GM21390 (cell line): ENCODE results near the gene TTC23L.
A peak's percentile ranks its signal among the peaks of the same experiment; 100 is the strongest.
"Not testable (repeated sequence)": the region's sequence is repeated elsewhere in the genome, so short reads cannot be mapped to it uniquely, and the experiment has no call there.

Experiments
- ATAC-seq: cut with Tn5 transposase; IDR thresholded peaks from one replicate; pipeline ENCODE4 v1.9.1; 2021; ENCODE audit not compliant: unreplicated experiment

Gene TTC23L

GRCh38 chr5:34838785-34839714 is at the start of gene TTC23L:
Gene TTC23L, plus strand, starts transcription at chr5:34839164. Its CDS starts 1,508 bp downstream, at chr5:34840672.
- ATAC-seq: peak; percentile 98

DNA sequence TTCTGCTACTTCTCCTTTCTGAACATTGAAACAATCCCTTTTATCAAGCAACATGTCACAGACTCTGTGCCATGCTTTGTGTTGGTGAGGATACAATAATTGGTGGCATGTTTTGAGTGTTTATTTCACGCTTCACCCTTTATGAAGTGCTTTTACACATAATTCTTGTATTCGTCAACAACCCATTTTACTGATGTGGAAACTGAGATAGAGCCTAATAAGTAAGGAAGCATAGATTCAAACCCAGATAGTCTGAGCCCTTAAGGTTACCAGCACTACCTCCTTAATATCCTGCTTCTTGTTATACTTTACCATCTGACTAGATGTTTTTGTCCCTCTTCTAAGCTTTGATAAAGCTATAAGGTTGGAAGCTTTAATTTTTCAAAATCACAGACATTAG is 49.3 kb upstream of the TTC23L start:
- ATAC-seq: no peak

GRCh38 chr5:34790069-34790468 is 48.9 kb upstream of the TTC23L start:
- ATAC-seq: no peak

- ATAC-seq: no peak
Measured at GRCh38 chr5:34791761-34792244, 47.2 kb upstream of the TTC23L start.

DNA sequence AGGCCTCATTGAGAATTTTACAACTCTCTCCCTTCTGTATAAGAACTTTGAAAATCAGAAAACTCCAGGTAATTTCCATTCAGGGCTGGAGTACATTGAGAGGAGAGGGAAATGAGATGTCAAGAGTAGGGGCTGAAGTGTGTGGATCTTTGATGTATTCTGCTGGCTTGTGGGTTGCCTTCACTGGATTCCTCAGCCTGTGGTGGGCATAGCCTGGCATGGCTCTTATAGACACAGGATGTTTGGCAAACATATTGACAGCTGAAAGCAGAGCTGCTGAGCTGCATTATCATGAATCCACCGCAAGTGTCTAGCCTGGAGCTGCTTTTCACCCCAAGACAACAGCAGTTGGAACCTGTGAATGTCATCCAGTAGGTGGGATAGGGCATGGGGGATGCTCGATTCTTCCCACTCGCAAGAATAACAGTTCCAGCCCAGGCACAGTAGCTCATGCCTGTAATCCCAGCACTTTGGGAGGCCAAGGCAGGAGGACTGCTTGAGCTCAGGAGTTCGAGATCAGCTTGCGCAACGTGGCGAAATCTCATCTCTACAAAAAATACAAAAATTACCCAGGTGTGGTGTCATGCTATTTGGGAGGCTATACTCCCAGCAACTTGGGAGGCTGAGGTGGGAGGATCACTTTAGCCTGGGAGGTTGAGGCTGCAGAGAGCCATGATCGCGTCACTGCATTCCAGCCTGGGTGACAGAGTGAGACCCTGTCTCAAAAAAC is 36.0 kb upstream of the TTC23L start:
- no peak for ATAC-seq

DNA sequence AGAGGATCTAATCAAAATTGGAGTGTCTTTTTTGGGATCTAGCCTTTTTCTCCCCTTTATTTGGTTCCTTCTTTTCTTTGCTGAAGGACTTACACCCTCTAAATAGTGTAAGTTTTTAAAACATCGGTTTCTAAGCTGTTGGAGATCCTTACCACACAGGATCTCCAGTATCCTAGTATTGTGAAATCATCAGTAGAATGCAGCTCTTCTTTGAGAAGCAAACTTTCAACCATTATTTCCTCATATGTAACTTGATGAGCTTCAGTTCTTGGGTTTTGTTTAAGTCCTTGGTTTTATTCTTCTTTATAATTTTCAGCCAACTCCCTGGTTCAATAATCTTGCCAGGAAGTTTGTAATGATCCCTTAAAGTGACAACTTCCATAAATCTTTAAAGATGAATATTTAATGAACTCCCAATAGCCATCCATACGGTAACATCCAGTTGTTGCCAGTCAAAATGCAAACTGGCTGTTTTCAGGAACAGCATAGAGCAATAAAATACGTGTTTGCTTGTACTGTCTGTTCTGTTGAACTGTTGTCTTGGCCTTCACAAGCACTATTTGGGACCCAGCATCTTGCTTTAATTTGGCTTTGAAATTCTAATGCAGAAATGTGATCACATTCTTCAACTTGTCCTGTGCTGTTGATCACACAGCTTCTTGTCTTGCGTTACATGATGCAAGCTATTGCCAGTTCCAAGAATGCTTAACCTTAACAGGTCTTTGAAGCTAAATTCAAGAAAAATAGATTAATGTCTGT is 34.8 kb upstream of the TTC23L start:
- no peak for ATAC-seq

DNA sequence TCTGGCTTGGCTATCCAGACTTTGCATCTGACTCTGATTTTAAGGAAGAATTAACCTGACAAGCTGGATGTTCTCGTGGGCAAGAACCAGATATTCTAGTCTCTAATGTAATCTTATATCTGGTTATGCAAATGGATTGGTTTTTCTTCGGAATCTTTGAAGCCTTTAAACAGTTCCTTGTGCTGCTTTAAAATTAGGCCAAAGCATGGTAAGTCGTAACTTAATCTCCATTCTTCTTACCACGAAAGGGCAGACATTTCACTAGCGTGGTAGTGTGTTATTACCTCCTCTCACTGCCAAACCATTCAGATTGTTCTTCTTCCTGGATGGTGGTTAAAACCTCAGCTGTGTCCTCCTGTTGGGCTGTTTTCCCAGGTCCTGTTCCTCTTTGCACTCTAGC is 34.1 kb upstream of the TTC23L start:
- ATAC-seq: no peak

- ATAC-seq: no peak
Measured at GRCh38 chr5:34806532-34806931, 32.4 kb upstream of the TTC23L start.

DNA sequence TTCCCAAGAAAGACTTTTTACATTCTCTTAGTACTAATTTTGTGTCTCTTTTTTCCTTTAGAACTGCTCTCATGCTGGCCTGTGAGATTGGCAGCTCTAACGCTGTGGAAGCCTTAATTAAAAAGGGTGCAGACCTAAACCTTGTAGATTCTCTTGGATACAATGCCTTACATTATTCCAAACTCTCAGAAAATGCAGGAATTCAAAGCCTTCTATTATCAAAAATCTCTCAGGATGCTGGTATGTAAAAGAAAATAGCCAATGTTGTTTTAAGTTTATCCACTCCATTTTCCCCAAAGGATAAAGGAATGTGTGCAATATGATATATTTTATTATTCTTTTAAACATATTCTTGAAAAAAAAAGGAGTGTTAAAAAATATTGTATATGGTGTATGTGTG is 27.3 kb upstream of the TTC23L start:
- no peak for ATAC-seq

- no peak for ATAC-seq
Measured at GRCh38 chr5:34813509-34813908, 25.5 kb upstream of the TTC23L start.

- no peak for ATAC-seq
Measured at GRCh38 chr5:34817558-34818351, 21.2 kb upstream of the TTC23L start.

- ATAC-seq: no peak
Measured at GRCh38 chr5:34818717-34819116, 20.2 kb upstream of the TTC23L start.

- no peak for ATAC-seq
Measured at GRCh38 chr5:34820593-34820992, 18.4 kb upstream of the TTC23L start.

- no peak for ATAC-seq
Measured at GRCh38 chr5:34822956-34823715, 15.8 kb upstream of the TTC23L start.

DNA sequence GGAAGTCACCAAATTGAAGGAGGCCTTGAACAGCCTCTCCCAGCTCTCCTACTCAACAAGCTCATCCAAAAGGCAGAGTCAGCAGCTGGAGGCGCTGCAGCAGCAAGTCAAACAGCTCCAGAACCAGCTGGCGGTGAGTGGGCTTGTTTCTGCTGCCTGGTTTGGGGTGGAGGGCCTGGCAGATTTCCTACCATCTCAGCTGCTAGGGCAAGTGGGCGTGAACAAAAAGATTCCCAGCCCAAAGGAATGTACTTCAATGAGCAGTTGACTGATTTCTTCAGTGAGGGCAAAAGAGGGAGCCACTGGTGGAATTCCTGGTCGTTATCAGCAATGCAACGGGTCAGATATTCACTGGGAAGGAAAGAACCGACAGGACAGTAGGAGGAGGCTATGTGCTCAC is 12.6 kb upstream of the TTC23L start:
- ATAC-seq: no peak

GRCh38 chr5:34827588-34828506 is 11.1 kb upstream of the TTC23L start:
- ATAC-seq: no peak

DNA sequence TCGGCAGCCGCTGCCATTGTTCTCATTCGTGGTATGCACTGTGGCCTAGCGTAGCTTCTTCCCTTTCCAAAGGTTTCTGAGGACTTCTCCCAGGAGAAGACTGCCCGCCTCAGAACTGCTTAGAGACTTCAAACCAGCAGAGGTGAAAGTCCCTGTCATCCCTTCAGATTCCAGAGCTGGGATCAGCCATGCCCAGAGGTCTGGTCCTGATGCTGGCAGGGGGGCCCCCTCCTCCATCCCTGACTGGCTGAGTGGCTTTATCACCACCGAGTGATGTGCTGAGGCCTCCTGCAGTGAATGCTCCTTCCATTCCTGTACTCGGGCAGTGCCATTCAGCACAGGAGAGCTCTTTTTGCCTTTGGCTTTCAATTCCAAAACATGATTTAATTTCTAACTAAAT is 8.1 kb upstream of the TTC23L start:
- not testable (repeated sequence) for ATAC-seq

- no peak for ATAC-seq
Measured at GRCh38 chr5:34831303-34831702, 7.7 kb upstream of the TTC23L start.

DNA sequence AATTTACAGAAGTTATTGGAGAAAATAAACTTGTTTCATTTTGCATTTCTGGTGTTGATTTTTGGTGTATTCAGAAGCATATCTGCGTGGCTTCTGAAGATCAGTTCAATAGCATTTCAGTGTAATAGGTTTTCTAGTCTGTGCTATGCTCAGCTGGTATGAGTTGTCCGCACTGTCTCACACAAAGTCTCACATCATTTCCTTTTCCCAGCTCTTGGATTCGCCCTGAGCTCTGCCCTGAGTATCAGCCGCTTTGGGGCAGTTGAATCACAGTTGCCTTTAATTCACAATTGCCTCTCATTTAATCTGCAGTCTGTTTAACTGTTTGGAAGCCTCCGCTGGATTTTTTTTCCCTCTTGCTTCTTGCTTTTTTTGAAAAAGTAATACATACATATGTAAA is 6.4 kb upstream of the TTC23L start:
- no peak for ATAC-seq
